GM21423 (cell line): Measurements from ENCODE around the gene ETS1.

Experiments
- ATAC-seq: cut with Tn5 transposase; IDR thresholded peaks from one replicate; pipeline ENCODE4 v1.9.1; 2021; ENCODE audit warnings: mild to moderate bottlenecking, moderate library complexity; ENCODE audit not compliant: unreplicated experiment

ETS1 gene

GRCh38 chr11:128412847-128413791 lies 174.2 kb downstream of the ETS1 start:
- peak; percentile 84 for ATAC-seq

- no peak for ATAC-seq
These were observed 175.5 kb downstream of the ETS1 start for GRCh38 chr11:128411812-128412211.

GRCh38 chr11:128411150-128411549 lies 176.2 kb downstream of the ETS1 start:
- ATAC-seq, result no peak

GRCh38 chr11:128409476-128409875 lies 177.9 kb downstream of the ETS1 start:
- no peak for ATAC-seq
